Subcutaneous abdominal adipose tissue (tissue), 5 donors: ENCODE results near the gene TOGARAM1.

Experiments
- H3K27ac ChIP-seq: one replicate; pipeline ENCODE4 v1.7.0; 2013; ENCODE audit warnings: low read depth, mild to moderate bottlenecking, inconsistent platforms, low read length, moderate library complexity
- H3K27me3 ChIP-seq, 5 donors: one replicate each; pipeline ENCODE4 v1.7.0; 2013; ENCODE audit warnings: low read length in 5 of 5, inconsistent platforms in 1 of 5; ENCODE audit not compliant: control insufficient read depth in 5 of 5, insufficient read depth in 4 of 5
- H3K36me3 ChIP-seq, 5 donors: one replicate each; pipeline ENCODE4 v1.7.0; 2013; ENCODE audit warnings: low read length in 5 of 5; ENCODE audit not compliant: control insufficient read depth in 5 of 5, insufficient read depth in 5 of 5
- H3K4me1 ChIP-seq, 5 donors: one replicate each; pipeline ENCODE4 v1.7.0; 2013; ENCODE audit warnings: low read length in 5 of 5, mild to moderate bottlenecking in 3 of 5, moderate library complexity in 1 of 5; ENCODE audit not compliant: control insufficient read depth in 5 of 5, insufficient read depth in 5 of 5
- H3K4me3 ChIP-seq, 5 donors: one replicate each; pipeline ENCODE4 v1.7.0; 2013; ENCODE audit warnings: low read length in 5 of 5, low read depth in 1 of 5
- H3K9ac ChIP-seq, 5 donors: one replicate each; pipeline ENCODE4 v1.7.0; 2013; ENCODE audit warnings: low read length in 5 of 5, mild to moderate bottlenecking in 4 of 5, moderate library complexity in 3 of 5
- H3K9me3 ChIP-seq, 5 donors: one replicate each; pipeline ENCODE4 v1.7.0; 2013; ENCODE audit warnings: low read length in 5 of 5; ENCODE audit not compliant: control insufficient read depth in 5 of 5
- donor health status: healthy.
- donor health status: healthy.
- donor health status: healthy.
- donor health status: healthy.
- donor health status: healthy.

Gene TOGARAM1

DNA sequence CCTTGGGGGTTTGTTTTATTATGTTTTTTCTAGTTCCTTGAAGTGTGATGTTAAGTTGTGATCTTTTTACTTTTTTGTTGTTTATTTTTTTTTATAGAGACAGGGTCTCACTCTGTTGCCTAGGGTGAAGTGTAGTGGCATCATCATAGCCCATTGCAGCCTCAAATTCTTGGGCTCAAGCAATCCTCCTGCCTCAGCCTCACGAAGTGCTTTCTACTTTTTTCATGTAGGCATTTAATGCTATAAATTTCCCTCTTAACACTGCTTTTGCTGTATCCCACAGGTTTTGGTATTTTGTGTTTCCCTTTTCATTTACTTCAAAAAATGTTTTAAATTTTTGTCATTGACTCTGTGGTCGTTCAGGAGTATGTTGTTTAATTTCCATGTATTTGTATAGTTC lies 95.4 kb downstream of the TOGARAM1 start:
- H3K27ac ChIP-seq, result no peak overlapping the region
- H3K9me3 ChIP-seq, result peaks cover 0 to 4% (median 0%) of the 10 kb centered on the region in 5 donors
- H3K36me3 ChIP-seq, result peaks cover 11 to 28% (median 16%) of the 10 kb centered on the region in 5 donors
- H3K4me3 ChIP-seq, result no peak overlapping the region
- H3K4me1 ChIP-seq, result no peaks in the 10 kb centered on the region
- no peaks in the 10 kb centered on the region for H3K27me3 ChIP-seq
- H3K9ac ChIP-seq, result no peak overlapping the region

DNA sequence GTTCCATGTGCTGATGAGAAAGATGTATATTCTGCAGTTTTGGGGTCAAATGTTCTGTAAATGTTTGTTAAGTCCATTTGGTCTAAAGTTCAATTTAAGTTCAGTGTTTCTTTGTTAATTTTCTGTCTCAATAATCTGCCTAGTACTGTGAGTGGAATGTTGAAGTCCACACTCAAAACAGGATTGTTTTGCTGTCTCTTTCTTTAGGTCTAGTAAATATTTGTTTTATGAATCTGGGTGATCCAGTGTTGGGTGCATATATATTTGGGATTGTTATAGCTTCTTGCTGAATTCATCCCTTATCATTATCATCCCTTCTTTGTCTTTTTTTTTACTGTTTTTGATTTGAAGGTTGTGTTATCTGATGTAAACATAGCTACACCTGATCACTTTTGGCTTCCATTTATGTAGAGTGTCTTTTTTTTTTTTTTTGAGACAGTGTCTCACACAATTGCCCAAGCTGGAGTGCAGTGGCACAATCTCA lies 95.9 kb downstream of the TOGARAM1 start:
- H3K27ac ChIP-seq, result no peak overlapping the region
- no peak overlapping the region for H3K9ac ChIP-seq
- no peaks in the 10 kb centered on the region for H3K4me1 ChIP-seq
- no peaks in the 10 kb centered on the region for H3K27me3 ChIP-seq
- peaks cover 0 to 4% (median 0%) of the 10 kb centered on the region in 5 donors for H3K9me3 ChIP-seq
- H3K4me3 ChIP-seq, result no peak overlapping the region
- peaks cover 7 to 24% (median 11%) of the 10 kb centered on the region in 5 donors for H3K36me3 ChIP-seq

DNA sequence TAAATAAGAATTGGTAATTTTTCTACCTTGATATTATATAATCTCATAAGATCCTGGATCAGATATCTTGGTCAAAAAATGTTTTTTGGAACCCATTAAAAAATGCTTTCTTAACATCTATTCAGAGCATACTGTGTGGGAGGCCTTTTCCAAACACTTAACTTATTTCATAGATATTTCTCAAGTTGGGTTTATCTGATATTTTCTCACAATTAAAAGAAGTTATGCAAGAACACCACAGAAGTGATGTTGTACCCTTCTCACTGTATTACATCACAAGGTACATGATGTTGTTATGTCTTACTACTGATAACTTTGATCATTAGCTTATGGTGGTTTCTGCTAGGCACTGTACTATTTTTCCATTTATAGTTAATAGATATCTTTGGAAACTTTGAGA lies 98.6 kb downstream of the TOGARAM1 start:
- Histone ChIP-seq H3K9me3 (peaks cover 0 to 4% (median 0%) of the 10 kb centered on the region in 5 donors), H3K9ac (no peak overlapping the region), H3K36me3 (peaks cover 0 to 16% (median 4%) of the 10 kb centered on the region in 5 donors), H3K27ac (no peak overlapping the region), H3K4me1 (no peaks in the 10 kb centered on the region), H3K4me3 (no peak overlapping the region), H3K27me3 (no peaks in the 10 kb centered on the region)

- no peak overlapping the region for H3K27ac ChIP-seq
- H3K4me1 ChIP-seq, result no peaks in the 10 kb centered on the region
- H3K27me3 ChIP-seq, result no peaks in the 10 kb centered on the region
- H3K4me3 ChIP-seq, result no peak overlapping the region
- no peaks in the 10 kb centered on the region for H3K9me3 ChIP-seq
- no peak overlapping the region for H3K9ac ChIP-seq
- peaks cover 0 to 4% (median 3%) of the 10 kb centered on the region in 5 donors for H3K36me3 ChIP-seq
Measured at GRCh38 chr14:45065540-45065939, 103.5 kb downstream of the TOGARAM1 start.

DNA sequence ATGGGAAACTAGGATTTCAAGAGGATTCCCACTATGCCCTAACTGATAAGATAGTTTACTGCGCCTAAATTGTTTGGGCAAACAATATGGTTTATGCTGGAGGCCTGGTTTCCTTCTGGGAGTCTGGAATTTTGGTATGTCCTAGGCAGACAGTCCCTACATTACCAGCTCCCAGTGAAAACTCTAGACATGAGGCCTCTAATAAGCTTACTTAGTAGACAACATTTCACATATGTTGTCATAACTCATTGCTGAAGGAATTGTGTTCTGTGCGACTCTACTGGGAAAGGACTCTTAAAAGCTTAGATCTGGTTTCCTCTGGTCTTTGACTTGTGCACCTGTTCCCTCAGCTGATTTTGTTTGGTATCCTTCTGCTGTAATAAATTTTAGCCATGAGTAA lies 104.0 kb downstream of the TOGARAM1 start:
- H3K27me3 ChIP-seq, result no peaks in the 10 kb centered on the region
- no peak overlapping the region for H3K9ac ChIP-seq
- H3K36me3 ChIP-seq, result peaks cover 0 to 4% (median 3%) of the 10 kb centered on the region in 5 donors
- no peak overlapping the region for H3K27ac ChIP-seq
- H3K9me3 ChIP-seq, result no peaks in the 10 kb centered on the region
- H3K4me3 ChIP-seq, result no peak overlapping the region
- no peaks in the 10 kb centered on the region for H3K4me1 ChIP-seq

DNA sequence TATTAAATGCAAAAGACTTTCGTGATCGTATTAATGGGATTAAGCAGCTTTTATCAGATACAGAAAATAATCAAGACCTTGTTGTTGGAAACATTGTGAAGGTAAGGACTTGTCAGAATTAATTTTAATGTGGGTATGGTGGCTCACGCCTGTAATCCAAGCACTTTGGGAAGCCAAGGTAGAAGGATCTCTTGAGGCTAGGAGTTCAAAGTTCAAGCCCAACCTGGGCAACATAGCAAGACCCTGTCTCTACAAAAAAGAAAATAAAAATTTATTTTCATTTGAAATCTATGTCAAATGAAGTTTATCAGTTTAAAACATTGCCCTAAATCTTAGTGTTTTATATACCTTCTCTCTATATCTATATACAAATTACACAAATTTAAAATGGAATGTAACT lies 104.7 kb downstream of the TOGARAM1 start:
- H3K27me3 ChIP-seq, result no peaks in the 10 kb centered on the region
- no peak overlapping the region for H3K27ac ChIP-seq
- H3K4me1 ChIP-seq, result no peaks in the 10 kb centered on the region
- H3K36me3 ChIP-seq, result peaks cover 0 to 4% (median 3%) of the 10 kb centered on the region in 5 donors
- no peak overlapping the region for H3K9ac ChIP-seq
- H3K9me3 ChIP-seq, result no peaks in the 10 kb centered on the region
- H3K4me3 ChIP-seq, result no peak overlapping the region

DNA sequence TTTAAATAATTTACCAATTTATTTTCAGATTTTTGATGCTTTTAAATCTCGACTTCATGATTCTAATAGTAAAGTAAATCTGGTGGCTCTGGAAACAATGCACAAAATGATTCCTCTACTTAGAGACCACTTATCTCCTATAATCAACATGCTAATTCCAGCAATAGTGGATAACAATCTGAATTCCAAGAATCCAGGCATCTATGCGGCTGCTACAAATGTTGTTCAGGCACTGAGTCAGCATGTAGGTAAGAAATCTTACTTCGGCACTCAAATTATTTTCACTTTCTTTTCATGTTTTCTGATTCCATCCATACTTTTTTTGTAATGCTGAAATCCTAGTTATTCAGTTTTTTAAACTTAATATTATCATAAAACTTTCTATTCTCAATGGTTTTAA lies 106.4 kb downstream of the TOGARAM1 start:
- H3K4me3 ChIP-seq, result no peak overlapping the region
- H3K9me3 ChIP-seq, result no peaks in the 10 kb centered on the region
- H3K27ac ChIP-seq, result no peak overlapping the region
- no peaks in the 10 kb centered on the region for H3K4me1 ChIP-seq
- H3K9ac ChIP-seq, result no peak overlapping the region
- no peaks in the 10 kb centered on the region for H3K27me3 ChIP-seq
- peaks cover 0 to 9% (median 6%) of the 10 kb centered on the region in 5 donors for H3K36me3 ChIP-seq

DNA sequence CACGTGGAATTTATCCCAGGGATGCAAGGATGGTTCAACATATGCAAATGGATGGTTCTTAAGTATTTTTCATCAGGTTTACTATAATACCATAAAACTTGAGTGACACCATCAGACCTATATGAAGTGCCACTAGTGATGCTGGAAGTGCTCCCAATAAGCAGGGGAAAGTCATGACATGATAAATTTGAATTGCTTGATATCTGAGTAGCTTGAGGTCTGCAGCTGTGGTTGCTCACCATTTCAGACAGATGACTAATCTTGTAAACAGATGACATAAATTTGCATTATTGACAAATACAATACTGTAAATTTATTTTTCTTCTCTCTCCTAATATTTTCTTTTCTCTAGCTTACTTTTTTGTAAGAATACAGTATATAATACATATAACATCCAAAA lies 108.2 kb downstream of the TOGARAM1 start:
- Histone ChIP-seq H3K4me1 (no peaks in the 10 kb centered on the region), H3K27ac (no peak overlapping the region), H3K36me3 (peaks cover 0 to 11% (median 7%) of the 10 kb centered on the region in 5 donors)

GRCh38 chr14:45072126-45072525 lies 110.1 kb downstream of the TOGARAM1 start:
- no peak overlapping the region for H3K9ac ChIP-seq
- H3K36me3 ChIP-seq, result peaks cover 0 to 11% (median 7%) of the 10 kb centered on the region in 5 donors
- no peaks in the 10 kb centered on the region for H3K4me1 ChIP-seq
- no peak overlapping the region for H3K4me3 ChIP-seq
- H3K27me3 ChIP-seq, result no peaks in the 10 kb centered on the region
- H3K27ac ChIP-seq, result no peak overlapping the region
- no peaks in the 10 kb centered on the region for H3K9me3 ChIP-seq

More for the DNA sequence above, 108.2 kb downstream of the TOGARAM1 start:
- no peaks in the 10 kb centered on the region for H3K27me3 ChIP-seq
- H3K9ac ChIP-seq, result no peak overlapping the region
- no peaks in the 10 kb centered on the region for H3K9me3 ChIP-seq
- H3K4me3 ChIP-seq, result no peak overlapping the region

- H3K36me3 ChIP-seq, result peaks cover 0 to 11% (median 7%) of the 10 kb centered on the region in 5 donors
- no peaks in the 10 kb centered on the region for H3K27me3 ChIP-seq
- H3K9ac ChIP-seq, result no peak overlapping the region
- H3K4me3 ChIP-seq, result no peak overlapping the region
- no peaks in the 10 kb centered on the region for H3K9me3 ChIP-seq
- no peak overlapping the region for H3K27ac ChIP-seq
- H3K4me1 ChIP-seq, result no peaks in the 10 kb centered on the region
Measured at GRCh38 chr14:45073231-45073879, 111.4 kb downstream of the TOGARAM1 start.
